HepG2 (cell line): ENCODE data around the gene ADGRG6. TPM values are rescaled to one million over a fixed set of nuclear protein-coding genes. Genes with fewer than 3 reads are reported as not detected.

ENCODE experiments used
- EZH2 ChIP-seq: conservative IDR thresholded peaks from 2 replicates; pipeline ENCODE4 v1.6.1; 2012; ENCODE audit warnings: mild to moderate bottlenecking, low read depth, low read length, moderate library complexity
- HOXA3 ChIP-seq: sonication (generic); formaldehyde crosslinking; IDR thresholded peaks from 2 replicates; pipeline ENCODE4 v1.5.0; 2020; ENCODE audit warnings: missing genetic modification reagents
- MZF1 ChIP-seq: sonication (generic); formaldehyde crosslinking; IDR thresholded peaks from 2 replicates; pipeline ENCODE4 v1.8.1; 2023; ENCODE audit warnings: mild to moderate bottlenecking, missing genetic modification reagents, borderline replicate concordance
- SMAD3 ChIP-seq: sonication (generic); formaldehyde crosslinking; IDR thresholded peaks from 2 replicates; pipeline ENCODE4 v1.4.0; 2020; ENCODE audit warnings: missing genetic modification reagents
- SRF ChIP-seq: IDR thresholded peaks from 2 replicates; pipeline ENCODE4 v1.6.1; 2011; ENCODE audit warnings: mild to moderate bottlenecking, low read depth, low read length, moderate library complexity
- TAF1 ChIP-seq: sonication (generic); formaldehyde crosslinking; IDR thresholded peaks from 2 replicates; pipeline ENCODE4 v1.4.0; 2020; ENCODE audit warnings: missing genetic modification reagents
- ZBTB33 ChIP-seq: sonication (generic); formaldehyde crosslinking; IDR thresholded peaks from 2 replicates; pipeline ENCODE4 v1.4.0; 2020; ENCODE audit warnings: missing genetic modification reagents
- ZNF326 ChIP-seq: sonication (generic); formaldehyde crosslinking; IDR thresholded peaks from 2 replicates; pipeline ENCODE4 v1.4.0; 2020; ENCODE audit warnings: missing genetic modification reagents, borderline replicate concordance
- ZNF670 ChIP-seq: sonication (generic); formaldehyde crosslinking; IDR thresholded peaks from 2 replicates; pipeline ENCODE4 v1.8.0; 2022; ENCODE audit warnings: mild to moderate bottlenecking, missing genetic modification reagents, borderline replicate concordance
- ZNF7 ChIP-seq: IDR thresholded peaks from 2 replicates; pipeline ENCODE4 v1.6.1; 2016; ENCODE audit warnings: missing biosample characterization, missing genetic modification reagents
- ZNF83 ChIP-seq: sonication (generic); formaldehyde crosslinking; IDR thresholded peaks from 2 replicates; pipeline ENCODE4 v1.4.0; 2020; ENCODE audit warnings: missing genetic modification reagents, mild to moderate bottlenecking, borderline replicate concordance
- ZSCAN12 ChIP-seq: sonication (generic); formaldehyde crosslinking; IDR thresholded peaks from 2 replicates; pipeline ENCODE4 v1.9.0; 2021; ENCODE audit warnings: mild to moderate bottlenecking, missing genetic modification reagents
- polyA plus RNA-seq, 8 experiments: library from polyadenylated mRNA; depleted of rRNA in 3 of 8; stranded (reverse) in 7 of 8; unstranded in 1 of 8; fragments of >200 nt; fragmentation: Illumina TruSeq in 4 of 8; extraction: Trizol in 4 of 8; gene quantifications; 2 replicates each; pipeline versions ENCODE4 v1.2.1 to v1.2.3, GENCODE V29; 2011 to 2016; ENCODE audit warnings: low read depth in 4 of 8, missing spikeins in 1 of 8, mixed read lengths in 1 of 8; ENCODE audit not compliant: insufficient read depth in 1 of 8
- total RNA-seq, 5 experiments: library from RNA; depleted of rRNA; stranded (reverse); fragments of >200 nt; fragmentation: Illumina TruSeq; extraction: Trizol; gene quantifications; 2 replicates each; pipeline ENCODE4 v1.2.3, GENCODE V29; 2016; ENCODE audit warnings: low read depth in 1 of 5
- TF ChIP-seq, protein P1 (sequence below): sonication (generic); formaldehyde crosslinking; IDR thresholded peaks from 2 replicates; pipeline ENCODE4 v1.9.0; 2022; ENCODE audit warnings: missing genetic modification reagents, mild to moderate bottlenecking, borderline replicate concordance
- TF ChIP-seq, protein P2 (sequence below): sonication (generic); formaldehyde crosslinking; IDR thresholded peaks from 2 replicates; pipeline ENCODE4 v1.5.0; 2020; ENCODE audit warnings: missing genetic modification reagents, mild to moderate bottlenecking, borderline replicate concordance
- TF ChIP-seq, protein P3 (sequence below): IDR thresholded peaks from 2 replicates; pipeline ENCODE4 v1.6.1; 2016
- TF ChIP-seq, protein P4 (sequence below): sonication (generic); formaldehyde crosslinking; conservative IDR thresholded peaks from 2 replicates; pipeline ENCODE4 v1.4.0; 2020; ENCODE audit warnings: missing genetic modification reagents
- TF ChIP-seq, protein P5 (sequence below), 2 experiments: IDR thresholded peaks; 2 replicates each; pipeline ENCODE4 v1.6.1; 2011 to 2012; ENCODE audit warnings: low read length in 2 of 2, borderline replicate concordance in 1 of 2, low read depth in 1 of 2, mild to moderate bottlenecking in 1 of 2, moderate library complexity in 1 of 2
- TF ChIP-seq, protein P6 (sequence below): IDR thresholded peaks from 2 replicates; pipeline ENCODE4 v1.6.1; 2016; ENCODE audit warnings: low read depth

ADGRG6 gene
- total and polyA plus RNA-seq, 2 of the 13 experiments (the other 11 are each of a cell fraction or from before 2014, with no cell fraction given) = 129 to 249 TPM

GRCh38 chr6:142303176-142303533 lies 1.3 kb downstream of the ADGRG6 start (continued):
- TF ChIP-seq, protein P1, sequence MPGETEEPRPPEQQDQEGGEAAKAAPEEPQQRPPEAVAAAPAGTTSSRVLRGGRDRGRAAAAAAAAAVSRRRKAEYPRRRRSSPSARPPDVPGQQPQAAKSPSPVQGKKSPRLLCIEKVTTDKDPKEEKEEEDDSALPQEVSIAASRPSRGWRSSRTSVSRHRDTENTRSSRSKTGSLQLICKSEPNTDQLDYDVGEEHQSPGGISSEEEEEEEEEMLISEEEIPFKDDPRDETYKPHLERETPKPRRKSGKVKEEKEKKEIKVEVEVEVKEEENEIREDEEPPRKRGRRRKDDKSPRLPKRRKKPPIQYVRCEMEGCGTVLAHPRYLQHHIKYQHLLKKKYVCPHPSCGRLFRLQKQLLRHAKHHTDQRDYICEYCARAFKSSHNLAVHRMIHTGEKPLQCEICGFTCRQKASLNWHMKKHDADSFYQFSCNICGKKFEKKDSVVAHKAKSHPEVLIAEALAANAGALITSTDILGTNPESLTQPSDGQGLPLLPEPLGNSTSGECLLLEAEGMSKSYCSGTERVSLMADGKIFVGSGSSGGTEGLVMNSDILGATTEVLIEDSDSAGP (CRISPR knock-in tag) = no peak
- TF ChIP-seq, protein P2, sequence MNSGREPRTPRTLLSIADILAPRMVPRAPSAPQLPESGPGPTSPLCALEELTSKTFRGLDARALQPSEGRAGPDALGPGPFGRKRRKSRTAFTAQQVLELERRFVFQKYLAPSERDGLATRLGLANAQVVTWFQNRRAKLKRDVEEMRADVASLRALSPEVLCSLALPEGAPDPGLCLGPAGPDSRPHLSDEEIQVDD = no peak
- TF ChIP-seq, protein P3, sequence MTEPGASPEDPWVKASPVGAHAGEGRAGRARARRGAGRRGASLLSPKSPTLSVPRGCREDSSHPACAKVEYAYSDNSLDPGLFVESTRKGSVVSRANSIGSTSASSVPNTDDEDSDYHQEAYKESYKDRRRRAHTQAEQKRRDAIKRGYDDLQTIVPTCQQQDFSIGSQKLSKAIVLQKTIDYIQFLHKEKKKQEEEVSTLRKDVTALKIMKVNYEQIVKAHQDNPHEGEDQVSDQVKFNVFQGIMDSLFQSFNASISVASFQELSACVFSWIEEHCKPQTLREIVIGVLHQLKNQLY (CRISPR knock-in tag) = 0 out of 2 replicates have a peak, but pooled peaks have one; percentile 5
- TF ChIP-seq ZBTB33 (CRISPR knock-in tag) (no peak), ZNF326 (CRISPR knock-in tag) (no peak), SMAD3 (no peak), ZNF7 (CRISPR knock-in tag) (no peak), ZNF83 (CRISPR knock-in tag) (no peak), EZH2 (no peak), ZNF670 (CRISPR knock-in tag) (0 out of 2 replicates have a peak, but pooled peaks have one; percentile 7), TAF1 (CRISPR knock-in tag) (no peak; the same call in 1 of the 2 replicates), MZF1 (CRISPR knock-in tag) (no peak), SRF (no peak), HOXA3 (CRISPR knock-in tag) (no peak), ZSCAN12 (CRISPR knock-in tag) (no peak)
- TF ChIP-seq, protein P4, sequence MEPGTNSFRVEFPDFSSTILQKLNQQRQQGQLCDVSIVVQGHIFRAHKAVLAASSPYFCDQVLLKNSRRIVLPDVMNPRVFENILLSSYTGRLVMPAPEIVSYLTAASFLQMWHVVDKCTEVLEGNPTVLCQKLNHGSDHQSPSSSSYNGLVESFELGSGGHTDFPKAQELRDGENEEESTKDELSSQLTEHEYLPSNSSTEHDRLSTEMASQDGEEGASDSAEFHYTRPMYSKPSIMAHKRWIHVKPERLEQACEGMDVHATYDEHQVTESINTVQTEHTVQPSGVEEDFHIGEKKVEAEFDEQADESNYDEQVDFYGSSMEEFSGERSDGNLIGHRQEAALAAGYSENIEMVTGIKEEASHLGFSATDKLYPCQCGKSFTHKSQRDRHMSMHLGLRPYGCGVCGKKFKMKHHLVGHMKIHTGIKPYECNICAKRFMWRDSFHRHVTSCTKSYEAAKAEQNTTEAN (CRISPR knock-in tag) = peak; percentile 54; the same call in 1 of the 2 replicates
- TF ChIP-seq, protein P5, sequence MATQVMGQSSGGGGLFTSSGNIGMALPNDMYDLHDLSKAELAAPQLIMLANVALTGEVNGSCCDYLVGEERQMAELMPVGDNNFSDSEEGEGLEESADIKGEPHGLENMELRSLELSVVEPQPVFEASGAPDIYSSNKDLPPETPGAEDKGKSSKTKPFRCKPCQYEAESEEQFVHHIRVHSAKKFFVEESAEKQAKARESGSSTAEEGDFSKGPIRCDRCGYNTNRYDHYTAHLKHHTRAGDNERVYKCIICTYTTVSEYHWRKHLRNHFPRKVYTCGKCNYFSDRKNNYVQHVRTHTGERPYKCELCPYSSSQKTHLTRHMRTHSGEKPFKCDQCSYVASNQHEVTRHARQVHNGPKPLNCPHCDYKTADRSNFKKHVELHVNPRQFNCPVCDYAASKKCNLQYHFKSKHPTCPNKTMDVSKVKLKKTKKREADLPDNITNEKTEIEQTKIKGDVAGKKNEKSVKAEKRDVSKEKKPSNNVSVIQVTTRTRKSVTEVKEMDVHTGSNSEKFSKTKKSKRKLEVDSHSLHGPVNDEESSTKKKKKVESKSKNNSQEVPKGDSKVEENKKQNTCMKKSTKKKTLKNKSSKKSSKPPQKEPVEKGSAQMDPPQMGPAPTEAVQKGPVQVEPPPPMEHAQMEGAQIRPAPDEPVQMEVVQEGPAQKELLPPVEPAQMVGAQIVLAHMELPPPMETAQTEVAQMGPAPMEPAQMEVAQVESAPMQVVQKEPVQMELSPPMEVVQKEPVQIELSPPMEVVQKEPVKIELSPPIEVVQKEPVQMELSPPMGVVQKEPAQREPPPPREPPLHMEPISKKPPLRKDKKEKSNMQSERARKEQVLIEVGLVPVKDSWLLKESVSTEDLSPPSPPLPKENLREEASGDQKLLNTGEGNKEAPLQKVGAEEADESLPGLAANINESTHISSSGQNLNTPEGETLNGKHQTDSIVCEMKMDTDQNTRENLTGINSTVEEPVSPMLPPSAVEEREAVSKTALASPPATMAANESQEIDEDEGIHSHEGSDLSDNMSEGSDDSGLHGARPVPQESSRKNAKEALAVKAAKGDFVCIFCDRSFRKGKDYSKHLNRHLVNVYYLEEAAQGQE (IDR thresholded peaks at IDR 0.05; ENCODE audit: borderline replicate concordance in 1 of 2, low read depth in 1 of 2, low read length in 2 of 2) = no peak
- TF ChIP-seq, protein P6, sequence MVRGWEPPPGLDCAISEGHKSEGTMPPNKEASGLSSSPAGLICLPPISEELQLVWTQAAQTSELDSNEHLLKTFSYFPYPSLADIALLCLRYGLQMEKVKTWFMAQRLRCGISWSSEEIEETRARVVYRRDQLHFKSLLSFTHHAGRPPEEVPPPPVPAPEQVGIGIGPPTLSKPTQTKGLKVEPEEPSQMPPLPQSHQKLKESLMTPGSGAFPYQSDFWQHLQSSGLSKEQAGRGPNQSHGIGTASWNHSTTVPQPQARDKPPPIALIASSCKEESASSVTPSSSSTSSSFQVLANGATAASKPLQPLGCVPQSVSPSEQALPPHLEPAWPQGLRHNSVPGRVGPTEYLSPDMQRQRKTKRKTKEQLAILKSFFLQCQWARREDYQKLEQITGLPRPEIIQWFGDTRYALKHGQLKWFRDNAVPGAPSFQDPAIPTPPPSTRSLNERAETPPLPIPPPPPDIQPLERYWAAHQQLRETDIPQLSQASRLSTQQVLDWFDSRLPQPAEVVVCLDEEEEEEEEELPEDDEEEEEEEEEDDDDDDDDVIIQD = 0 out of 2 replicates have a peak, but pooled peaks have one; percentile 14
